Hair follicular keratinocyte (primary cell): ENCODE results near the gene QPCT. TPM values are rescaled to one million over a fixed set of nuclear protein-coding genes. Genes with fewer than 3 reads are reported as not detected.

Experiments used
- total RNA-seq: library from RNA; depleted of rRNA; stranded (reverse); fragments of >200 nt; gene quantifications from 2 replicates; pipeline ENCODE4 v1.2.3, GENCODE V29; 2015

QPCT gene
- total RNA-seq: 9.7 and 32.3 TPM in 2 replicates

DNA sequence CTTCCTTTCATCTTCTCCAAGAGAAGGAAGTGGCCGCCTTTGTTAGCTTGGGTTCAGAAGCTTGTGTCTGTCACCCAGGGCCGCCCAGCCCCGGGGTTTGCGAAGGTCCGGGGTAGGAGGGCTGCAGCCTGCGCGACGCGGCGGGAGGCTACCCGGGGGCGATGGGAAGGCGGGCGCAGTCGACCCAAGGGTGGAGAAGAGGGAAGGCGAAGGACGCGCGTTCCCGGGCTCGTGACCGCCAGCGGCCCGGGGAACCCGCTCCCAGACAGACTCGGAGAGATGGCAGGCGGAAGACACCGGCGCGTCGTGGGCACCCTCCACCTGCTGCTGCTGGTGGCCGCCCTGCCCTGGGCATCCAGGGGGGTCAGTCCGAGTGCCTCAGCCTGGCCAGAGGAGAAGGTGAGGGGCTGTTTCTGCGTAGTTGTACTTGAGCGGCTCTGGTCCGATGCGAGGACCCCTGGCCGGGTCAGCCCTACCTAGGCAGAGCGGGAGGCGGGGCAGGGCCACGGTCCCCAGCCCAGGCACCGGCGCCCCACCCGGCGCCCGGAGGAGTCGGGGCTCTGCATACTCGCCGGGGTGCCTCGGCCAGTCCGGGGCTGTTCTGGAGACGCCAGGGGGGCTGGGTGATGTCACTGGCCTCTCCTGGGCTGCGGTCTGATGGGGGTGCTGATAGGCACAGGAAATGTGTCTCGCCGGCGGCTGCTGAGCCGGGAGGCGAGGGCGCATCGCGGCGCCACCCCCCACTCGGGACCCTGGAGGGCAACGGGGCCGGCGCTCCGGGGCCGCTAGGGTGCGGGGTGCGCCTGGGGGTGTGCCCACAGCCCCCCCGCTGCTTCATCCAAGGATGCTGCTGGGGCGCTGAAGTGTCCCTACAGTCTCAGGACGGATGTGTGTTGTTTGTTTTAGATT is at the start of gene QPCT:
Gene QPCT (plus strand): TSS at position 178 of the 909 bp plus-strand sequence. CDS start 102 bp downstream, at position 280.

DNA sequence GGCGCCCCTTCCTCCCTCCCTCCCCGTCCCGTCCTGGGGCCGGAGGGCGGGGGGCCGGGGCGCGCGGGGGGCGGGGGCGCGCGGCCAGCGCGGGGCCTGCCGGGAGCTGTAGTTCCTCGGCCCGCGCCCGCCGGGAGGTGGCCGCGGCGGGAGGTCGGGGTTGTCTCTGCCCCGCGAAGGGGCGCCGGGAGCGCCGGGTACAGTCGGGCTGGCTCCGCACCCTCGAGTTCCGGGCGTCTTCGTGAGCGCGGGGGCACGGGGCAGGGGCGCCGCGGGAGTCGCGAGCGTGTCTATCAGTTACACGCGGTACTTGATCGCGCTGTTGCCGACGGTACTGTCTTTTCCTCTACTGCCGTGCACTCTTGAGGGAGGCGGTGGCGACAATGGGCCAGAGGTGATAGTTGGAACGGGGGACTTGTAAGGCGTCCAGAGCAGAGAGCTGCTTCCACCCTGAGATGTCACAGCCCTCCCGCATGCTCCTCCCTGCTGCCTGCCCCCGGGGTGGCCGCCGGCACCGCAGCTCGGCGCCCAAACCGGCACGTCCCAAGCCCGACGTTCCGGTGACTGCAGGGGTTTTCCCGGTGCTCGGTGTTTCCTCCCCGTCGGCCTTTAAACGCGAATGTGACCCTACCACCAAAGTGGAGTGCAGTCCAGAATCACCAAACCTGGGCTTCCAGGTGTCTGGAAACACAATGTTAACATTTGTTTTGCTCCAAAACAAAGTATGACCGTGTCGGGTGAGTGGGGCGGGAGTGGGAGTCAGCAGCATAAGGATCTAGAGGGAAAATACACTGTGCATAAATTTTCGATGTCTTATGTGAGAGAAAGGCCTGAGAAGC is 19.4 kb upstream of the QPCT start, which contains the start of gene PRKD3:
Gene PRKD3 (minus strand): TSS at position 48 of the 839 bp plus-strand sequence. CDS start 8,309 bp downstream, outside the sequence.

Other genes starting within 250 kb of the QPCT start
- 15.7 and 20.1 TPM in 2 replicates for gene EIF2AK2, start 187.7 kb upstream of the QPCT start, total RNA-seq
- not detected in 2 replicates for gene SULT6B1, start 156.0 kb upstream of the QPCT start, total RNA-seq
- gene CEBPZOS, start 148.1 kb upstream of the QPCT start, total RNA-seq: 17.2 and 17.3 TPM in 2 replicates
- gene CEBPZ, start 113.0 kb upstream of the QPCT start, total RNA-seq: 34.8 and 55.4 TPM in 2 replicates
- gene NDUFAF7, start 113.0 kb upstream of the QPCT start, total RNA-seq: 10.7 and 14.3 TPM in 2 replicates
- 26.6 and 32.3 TPM in 2 replicates for gene PRKD3, start 19.8 kb upstream of the QPCT start, total RNA-seq